ENCODE data around the gene PRM2. TPM values are rescaled to one million over a fixed set of nuclear protein-coding genes. Genes with fewer than 3 reads are reported as not detected.

The PRM2 gene
- total RNA-seq, 2 donors from 2014 or later: not detected

DNA sequence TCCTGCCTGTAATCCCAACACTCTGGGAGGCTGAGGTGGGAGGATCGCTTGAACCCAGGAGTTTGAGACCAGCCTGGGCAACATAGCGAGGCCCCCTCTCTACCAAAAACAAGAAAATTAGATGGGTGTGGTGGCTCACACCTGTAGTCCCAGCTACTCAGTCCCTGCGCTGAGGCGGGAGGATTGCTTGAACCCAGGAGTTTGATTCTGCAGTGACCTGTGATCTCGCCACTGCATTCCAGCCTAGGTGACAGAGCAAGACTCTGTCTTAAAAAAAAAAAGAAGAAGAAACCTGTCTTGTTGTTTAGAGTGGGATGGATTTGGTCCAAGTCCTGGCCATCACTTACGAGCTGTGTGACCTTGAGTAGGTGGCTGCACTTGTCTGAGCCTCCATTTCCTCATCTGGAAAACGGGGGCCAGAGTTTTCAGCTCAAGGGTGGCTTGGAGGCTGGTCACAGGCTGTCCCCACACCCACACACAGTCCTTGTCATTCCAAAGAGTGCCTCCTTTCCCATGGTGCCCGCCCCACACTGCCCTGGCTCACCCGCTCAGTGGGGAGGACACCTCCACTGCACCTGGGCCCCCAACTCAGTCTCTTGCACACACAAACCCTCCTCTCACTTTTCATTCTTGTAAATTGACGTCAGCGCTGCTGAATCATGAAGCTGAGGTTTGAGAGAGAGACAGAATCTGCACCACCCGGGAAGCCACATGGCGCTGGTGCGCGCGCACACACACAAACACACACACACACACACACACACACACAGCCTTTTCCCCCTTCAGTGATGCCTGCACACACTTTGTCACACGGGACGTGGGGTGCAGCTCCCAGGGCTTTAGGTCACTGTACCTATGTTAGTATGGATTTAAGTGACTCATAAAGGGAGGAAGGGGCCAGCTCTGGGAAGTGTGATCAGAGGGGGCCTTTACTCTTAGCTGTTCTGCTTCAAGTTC is 24.5 kb downstream of the PRM2 start:
- Histone ChIP-seq H3K4me3 (ENCODE audit: low read length) (no peak overlapping the region), H3K36me3 (ENCODE audit: control insufficient read depth, insufficient read depth, low read length) (no peaks in the 10 kb centered on the region), H3K9ac (ENCODE audit: extremely low read depth, low read length, poor library complexity, severe bottlenecking) (no peak overlapping the region), H3K27ac (ENCODE audit: low read depth, low read length) (no peak overlapping the region), H3K27me3 (ENCODE audit: control insufficient read depth, insufficient read depth, low read length, poor library complexity, severe bottlenecking) (no peaks in the 10 kb centered on the region), H3K9me3 (ENCODE audit: control insufficient read depth, low read length) (no peaks in the 10 kb centered on the region), H3K4me1 (ENCODE audit: control insufficient read depth, insufficient read depth, low read length) (no peaks in the 10 kb centered on the region)
- H3K4me1 Mint-ChIP-seq: peaks cover under 1% of the 10 kb centered on the region
- TF ChIP-seq, protein P1, sequence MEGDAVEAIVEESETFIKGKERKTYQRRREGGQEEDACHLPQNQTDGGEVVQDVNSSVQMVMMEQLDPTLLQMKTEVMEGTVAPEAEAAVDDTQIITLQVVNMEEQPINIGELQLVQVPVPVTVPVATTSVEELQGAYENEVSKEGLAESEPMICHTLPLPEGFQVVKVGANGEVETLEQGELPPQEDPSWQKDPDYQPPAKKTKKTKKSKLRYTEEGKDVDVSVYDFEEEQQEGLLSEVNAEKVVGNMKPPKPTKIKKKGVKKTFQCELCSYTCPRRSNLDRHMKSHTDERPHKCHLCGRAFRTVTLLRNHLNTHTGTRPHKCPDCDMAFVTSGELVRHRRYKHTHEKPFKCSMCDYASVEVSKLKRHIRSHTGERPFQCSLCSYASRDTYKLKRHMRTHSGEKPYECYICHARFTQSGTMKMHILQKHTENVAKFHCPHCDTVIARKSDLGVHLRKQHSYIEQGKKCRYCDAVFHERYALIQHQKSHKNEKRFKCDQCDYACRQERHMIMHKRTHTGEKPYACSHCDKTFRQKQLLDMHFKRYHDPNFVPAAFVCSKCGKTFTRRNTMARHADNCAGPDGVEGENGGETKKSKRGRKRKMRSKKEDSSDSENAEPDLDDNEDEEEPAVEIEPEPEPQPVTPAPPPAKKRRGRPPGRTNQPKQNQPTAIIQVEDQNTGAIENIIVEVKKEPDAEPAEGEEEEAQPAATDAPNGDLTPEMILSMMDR (conservative IDR thresholded peaks at IDR 0.05): no peak
- DNase-seq: no peak
- H3K27me3 Mint-ChIP-seq (ENCODE audit: insufficient read depth): peaks cover 3% of the 10 kb centered on the region
- H3K36me3 Mint-ChIP-seq (ENCODE audit: low read depth): no peaks in the 10 kb centered on the region
- H3K9me3 Mint-ChIP-seq: no peaks in the 10 kb centered on the region
- H3K4me3 Mint-ChIP-seq: no peak overlapping the region
- 91 to 95% methylated on average over 7 to 18 of the region's 18 CpGs for WGBS, 2 experiments (ENCODE audit: insufficient coverage in 1 of 2, insufficient read length in 1 of 2)
- H3K27ac Mint-ChIP-seq: peak overlapping the region; percentile 49

DNA sequence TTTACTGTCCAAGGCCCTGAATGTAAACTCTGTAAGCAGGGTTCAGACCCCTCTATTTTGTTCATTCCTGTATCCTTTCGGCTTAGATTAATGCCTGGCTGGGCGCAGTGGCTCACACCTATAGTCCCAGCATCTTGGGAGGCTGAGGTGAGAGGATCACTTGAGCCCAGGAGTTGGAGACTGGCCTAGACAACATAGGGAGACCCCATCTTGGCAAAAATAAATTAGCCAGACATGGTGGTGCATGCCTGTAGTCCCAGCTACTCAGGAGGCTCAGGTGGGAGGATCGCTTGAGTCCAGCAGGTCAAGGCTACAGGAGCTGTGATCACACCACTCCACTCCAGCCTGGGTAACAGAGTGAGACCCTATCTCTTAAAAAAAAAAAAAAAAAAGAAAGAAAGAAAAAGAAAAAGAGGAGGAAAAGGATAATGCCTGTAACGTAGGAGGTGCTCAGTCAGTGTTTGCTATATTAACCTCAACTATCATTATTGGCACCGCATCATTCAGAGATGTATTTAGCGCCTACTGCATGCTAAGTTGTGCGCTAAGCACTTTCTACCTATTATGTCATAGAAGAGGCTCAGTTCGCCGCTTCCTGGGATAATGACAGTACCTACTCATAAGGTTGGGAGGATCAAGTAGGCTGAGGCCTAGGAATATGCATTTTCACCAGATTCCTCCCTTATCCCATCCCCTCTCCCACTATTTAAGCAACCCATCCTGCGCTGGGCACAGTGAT is 25.3 kb downstream of the PRM2 start:
- no peak overlapping the region for H3K27ac ChIP-seq (ENCODE audit: low read depth, low read length)
- DNase-seq: no peak
- H3K4me1 ChIP-seq (ENCODE audit: control insufficient read depth, insufficient read depth, low read length): no peaks in the 10 kb centered on the region
- no peaks in the 10 kb centered on the region for H3K27me3 Mint-ChIP-seq (ENCODE audit: insufficient read depth)
- H3K36me3 Mint-ChIP-seq (ENCODE audit: low read depth): no peaks in the 10 kb centered on the region
- H3K36me3 ChIP-seq (ENCODE audit: control insufficient read depth, insufficient read depth, low read length): no peaks in the 10 kb centered on the region
- H3K27ac Mint-ChIP-seq: no peak overlapping the region
- no peaks in the 10 kb centered on the region for H3K9me3 Mint-ChIP-seq
- no peaks in the 10 kb centered on the region for H3K9me3 ChIP-seq (ENCODE audit: control insufficient read depth, low read length)
- no peaks in the 10 kb centered on the region for H3K27me3 ChIP-seq (ENCODE audit: control insufficient read depth, insufficient read depth, low read length, poor library complexity, severe bottlenecking)
- WGBS, 2 experiments (ENCODE audit: insufficient coverage in 1 of 2, insufficient read length in 1 of 2): 94 to 100% methylated on average over 3 to 10 of the region's 10 CpGs
- H3K4me1 Mint-ChIP-seq: no peaks in the 10 kb centered on the region
- no peak overlapping the region for H3K4me3 Mint-ChIP-seq
- H3K9ac ChIP-seq (ENCODE audit: extremely low read depth, low read length, poor library complexity, severe bottlenecking): no peak overlapping the region
- TF ChIP-seq, protein P1 (conservative IDR thresholded peaks at IDR 0.05): no peak
- H3K4me3 ChIP-seq (ENCODE audit: low read length): no peak overlapping the region

DNA sequence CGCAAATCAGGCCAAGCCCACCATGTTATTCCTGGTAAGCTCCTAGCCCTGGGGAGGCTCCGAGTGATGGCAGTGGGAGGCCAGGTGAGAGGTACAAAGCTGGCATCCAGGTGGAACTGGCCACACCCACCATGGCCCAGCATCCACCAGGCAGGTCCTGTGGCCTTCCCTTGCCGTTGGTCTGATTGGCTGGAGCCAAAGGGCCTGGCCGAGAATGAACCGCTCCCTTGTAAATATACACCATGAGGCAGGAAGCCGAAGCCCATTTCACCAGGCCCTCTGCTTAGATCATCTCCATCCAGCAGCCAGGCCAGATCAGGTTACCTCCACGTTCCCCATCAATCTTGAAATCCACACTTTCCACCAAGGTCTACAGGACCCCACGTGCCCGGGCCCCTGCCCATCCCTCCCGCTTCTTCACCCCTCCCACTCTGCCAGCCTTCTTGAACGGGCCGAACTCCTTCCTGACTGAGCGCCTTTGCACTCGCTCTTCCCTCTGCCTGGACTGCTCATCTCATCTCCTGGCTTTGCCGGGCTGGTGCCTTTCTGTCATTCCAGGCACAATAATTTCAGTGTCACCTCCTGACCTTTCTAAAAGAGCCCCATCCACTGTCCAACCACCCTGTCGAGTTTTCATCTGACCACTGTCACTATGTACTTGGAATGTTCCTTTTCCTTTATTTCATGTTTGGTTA is 26.0 kb downstream of the PRM2 start:
- Mint-ChIP-seq H3K4me1 (no peaks in the 10 kb centered on the region), H3K4me3 (no peak overlapping the region), H3K27ac (no peak overlapping the region), H3K9me3 (no peaks in the 10 kb centered on the region), H3K27me3 (ENCODE audit: insufficient read depth) (no peaks in the 10 kb centered on the region), H3K36me3 (ENCODE audit: low read depth) (no peaks in the 10 kb centered on the region)
- peak; percentile 78 for DNase-seq
- H3K27me3 ChIP-seq (ENCODE audit: control insufficient read depth, insufficient read depth, low read length, poor library complexity, severe bottlenecking): no peaks in the 10 kb centered on the region
- no peaks in the 10 kb centered on the region for H3K36me3 ChIP-seq (ENCODE audit: control insufficient read depth, insufficient read depth, low read length)
- no peak overlapping the region for H3K9ac ChIP-seq (ENCODE audit: extremely low read depth, low read length, poor library complexity, severe bottlenecking)
- 85 to 87% methylated on average over 10 to 16 of the region's 16 CpGs for WGBS, 2 experiments (ENCODE audit: insufficient coverage in 1 of 2, insufficient read length in 1 of 2)
- no peaks in the 10 kb centered on the region for H3K9me3 ChIP-seq (ENCODE audit: control insufficient read depth, low read length)
- TF ChIP-seq, protein P1 (conservative IDR thresholded peaks at IDR 0.05): no peak
- no peak overlapping the region for H3K4me3 ChIP-seq (ENCODE audit: low read length)
- no peak overlapping the region for H3K27ac ChIP-seq (ENCODE audit: low read depth, low read length)
- H3K4me1 ChIP-seq (ENCODE audit: control insufficient read depth, insufficient read depth, low read length): no peaks in the 10 kb centered on the region

Data from endodermal cell (in vitro differentiated cells).